ENCODE data around the gene LPP.

The LPP gene

GRCh38 chr3:188824566-188824965 is 670.6 kb downstream of the LPP start:
- Histone ChIP-seq H3K27ac (replicated peaks) (no peak overlapping the region), H3K27me3 (ENCODE audit: insufficient read depth, poor library complexity, severe bottlenecking) (no peaks in the 10 kb centered on the region), H3K4me3 (replicated peaks; ENCODE audit: insufficient read depth, low read length) (no peak overlapping the region)
- no peak for TF ChIP-seq SPI1 (IDR thresholded peaks at IDR 0.05; ENCODE audit: borderline replicate concordance, low read depth)
- TF ChIP-seq REST (IDR thresholded peaks at IDR 0.05; ENCODE audit: insufficient replicate concordance, low read depth), result no peak
- no peak for TF ChIP-seq GABPA (IDR thresholded peaks at IDR 0.05; ENCODE audit: low read depth)
- TF ChIP-seq, protein P1, sequence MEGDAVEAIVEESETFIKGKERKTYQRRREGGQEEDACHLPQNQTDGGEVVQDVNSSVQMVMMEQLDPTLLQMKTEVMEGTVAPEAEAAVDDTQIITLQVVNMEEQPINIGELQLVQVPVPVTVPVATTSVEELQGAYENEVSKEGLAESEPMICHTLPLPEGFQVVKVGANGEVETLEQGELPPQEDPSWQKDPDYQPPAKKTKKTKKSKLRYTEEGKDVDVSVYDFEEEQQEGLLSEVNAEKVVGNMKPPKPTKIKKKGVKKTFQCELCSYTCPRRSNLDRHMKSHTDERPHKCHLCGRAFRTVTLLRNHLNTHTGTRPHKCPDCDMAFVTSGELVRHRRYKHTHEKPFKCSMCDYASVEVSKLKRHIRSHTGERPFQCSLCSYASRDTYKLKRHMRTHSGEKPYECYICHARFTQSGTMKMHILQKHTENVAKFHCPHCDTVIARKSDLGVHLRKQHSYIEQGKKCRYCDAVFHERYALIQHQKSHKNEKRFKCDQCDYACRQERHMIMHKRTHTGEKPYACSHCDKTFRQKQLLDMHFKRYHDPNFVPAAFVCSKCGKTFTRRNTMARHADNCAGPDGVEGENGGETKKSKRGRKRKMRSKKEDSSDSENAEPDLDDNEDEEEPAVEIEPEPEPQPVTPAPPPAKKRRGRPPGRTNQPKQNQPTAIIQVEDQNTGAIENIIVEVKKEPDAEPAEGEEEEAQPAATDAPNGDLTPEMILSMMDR (IDR thresholded peaks at IDR 0.05; ENCODE audit: insufficient read depth, low read length), result no peak
- no peak for TF ChIP-seq POLR2AphosphoS5 (IDR thresholded peaks at IDR 0.05; ENCODE audit: low read depth)
- no peak for DNase-seq (ENCODE audit: low read depth in 1 of 2, low spot score in 1 of 2)

DNA sequence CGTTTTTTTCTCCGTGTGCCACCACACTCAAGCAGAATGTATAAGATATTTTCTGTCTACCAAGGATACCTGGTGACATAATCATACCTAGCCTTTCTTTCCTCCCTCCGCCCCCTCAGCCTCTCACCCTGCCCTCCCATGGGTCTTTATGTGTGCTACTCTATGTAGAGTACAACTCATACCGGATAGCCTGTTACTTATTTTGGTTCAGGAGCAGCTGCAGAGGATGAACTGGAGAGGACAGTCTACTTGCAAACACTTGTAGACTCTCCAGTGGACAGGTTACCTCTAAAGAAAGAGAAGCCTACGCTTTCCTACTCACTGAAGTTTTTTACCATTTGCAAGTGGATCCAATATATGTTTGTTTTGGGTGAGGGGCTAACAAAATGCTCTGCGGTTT is 671.9 kb downstream of the LPP start:
- TF ChIP-seq REST (IDR thresholded peaks at IDR 0.05; ENCODE audit: insufficient replicate concordance, low read depth) (no peak), SPI1 (IDR thresholded peaks at IDR 0.05; ENCODE audit: borderline replicate concordance, low read depth) (no peak), GABPA (IDR thresholded peaks at IDR 0.05; ENCODE audit: low read depth) (no peak), POLR2AphosphoS5 (IDR thresholded peaks at IDR 0.05; ENCODE audit: low read depth) (no peak)
- TF ChIP-seq, protein P1 (IDR thresholded peaks at IDR 0.05; ENCODE audit: insufficient read depth, low read length), result no peak

GRCh38 chr3:188826574-188826973 is 672.6 kb downstream of the LPP start:
- DNase-seq (ENCODE audit: low read depth in 1 of 2, low spot score in 1 of 2), result no peak
- Histone ChIP-seq H3K4me3 (replicated peaks; ENCODE audit: insufficient read depth, low read length) (no peak overlapping the region), H3K27me3 (ENCODE audit: insufficient read depth, poor library complexity, severe bottlenecking) (no peaks in the 10 kb centered on the region), H3K27ac (replicated peaks) (no peak overlapping the region)
- TF ChIP-seq REST (IDR thresholded peaks at IDR 0.05; ENCODE audit: insufficient replicate concordance, low read depth), result no peak
- no peak for TF ChIP-seq POLR2AphosphoS5 (IDR thresholded peaks at IDR 0.05; ENCODE audit: low read depth)
- TF ChIP-seq GABPA (IDR thresholded peaks at IDR 0.05; ENCODE audit: low read depth), result no peak
- no peak for TF ChIP-seq SPI1 (IDR thresholded peaks at IDR 0.05; ENCODE audit: borderline replicate concordance, low read depth)
- TF ChIP-seq, protein P1 (IDR thresholded peaks at IDR 0.05; ENCODE audit: insufficient read depth, low read length), result no peak

More for the DNA sequence above, 671.9 kb downstream of the LPP start:
- Histone ChIP-seq H3K27ac (replicated peaks) (no peak overlapping the region), H3K4me3 (replicated peaks; ENCODE audit: insufficient read depth, low read length) (no peak overlapping the region), H3K27me3 (ENCODE audit: insufficient read depth, poor library complexity, severe bottlenecking) (no peaks in the 10 kb centered on the region)
- DNase-seq (ENCODE audit: low read depth in 1 of 2, low spot score in 1 of 2), result no peak
